ENCODE data around the gene KRTAP20-1.

- TF ChIP-seq CTCF (IDR thresholded peaks at IDR 0.05; ENCODE audit: low read depth, low read length): no peak
- TF ChIP-seq EZH2phosphoT487 (IDR thresholded peaks at IDR 0.05; ENCODE audit: low read depth): no peak
Observed at GRCh38 chr21:30620080-30620479, 3.9 kb downstream of the KRTAP20-1 start.
